ENCODE measurements around the gene LRRC8B. TPM values are rescaled to one million over a fixed set of nuclear protein-coding genes. Genes with fewer than 3 reads are reported as not detected.

The LRRC8B gene
- total and polyA plus RNA-seq, 2 experiments from 2014 or later = 0.32 to 0.54 TPM

- Histone ChIP-seq H3K27me3 (replicated peaks; ENCODE audit: insufficient read depth) (no peaks in the 10 kb centered on the region), H3K27ac (no peak overlapping the region), H3K4me1 (ENCODE audit: insufficient read depth) (no peaks in the 10 kb centered on the region), H3K9ac (no peak overlapping the region), H3K79me2 (ENCODE audit: insufficient read depth) (no peaks in the 10 kb centered on the region), H2AFZ (no peak overlapping the region), H3K36me3 (ENCODE audit: low read depth) (no peaks in the 10 kb centered on the region), H4K20me1 (ENCODE audit: insufficient read depth) (no peaks in the 10 kb centered on the region), H3K4me2 (ENCODE audit: unreplicated experiment) (no peak overlapping the region), H3K4me3 (no peak overlapping the region), H3K9me3 (ENCODE audit: low read depth) (no peaks in the 10 kb centered on the region), H3K9me2 (ENCODE audit: insufficient read depth) (no peaks in the 10 kb centered on the region), H3F3A (ENCODE audit: insufficient read depth) (no peaks in the 10 kb centered on the region)
- in situ Hi-C loops (cut with MboI) = no loop called here
- DNase-seq = no peak
- WGBS, 2 experiments (ENCODE audit: low coverage in 1 of 2, low lambda C conversion rate in 2 of 2, missing lambda C conversion rate in 2 of 2) = 6 to 7% methylated on average over 3 of the region's 3 CpGs
- TF ChIP-seq EZH2 (IDR thresholded peaks at IDR 0.05; ENCODE audit: insufficient read depth, poor library complexity, severe bottlenecking) (no peak), EZH2phosphoT487 (IDR thresholded peaks at IDR 0.05; ENCODE audit: insufficient read depth, low read depth) (no peak)
Measured at GRCh38 chr1:89563957-89564604, 39.5 kb downstream of the LRRC8B start.

GRCh38 chr1:89565521-89565920, 40.9 kb downstream of the LRRC8B start:
- Histone ChIP-seq H3K9me2 (ENCODE audit: insufficient read depth) (no peaks in the 10 kb centered on the region), H3F3A (ENCODE audit: insufficient read depth) (no peaks in the 10 kb centered on the region), H3K79me2 (ENCODE audit: insufficient read depth) (no peaks in the 10 kb centered on the region), H3K4me3 (no peak overlapping the region), H3K27me3 (replicated peaks; ENCODE audit: insufficient read depth) (no peaks in the 10 kb centered on the region), H3K9ac (no peak overlapping the region), H3K36me3 (ENCODE audit: low read depth) (no peaks in the 10 kb centered on the region), H3K4me1 (ENCODE audit: insufficient read depth) (no peaks in the 10 kb centered on the region), H3K9me3 (ENCODE audit: low read depth) (no peaks in the 10 kb centered on the region), H2AFZ (no peak overlapping the region), H4K20me1 (ENCODE audit: insufficient read depth) (no peaks in the 10 kb centered on the region), H3K27ac (no peak overlapping the region), H3K4me2 (ENCODE audit: unreplicated experiment) (no peak overlapping the region)
- in situ Hi-C loops (cut with MboI) = no loop called here
- no peak for DNase-seq
- TF ChIP-seq EZH2phosphoT487 (IDR thresholded peaks at IDR 0.05; ENCODE audit: insufficient read depth, low read depth) (no peak), EZH2 (IDR thresholded peaks at IDR 0.05; ENCODE audit: insufficient read depth, poor library complexity, severe bottlenecking) (no peak)
- WGBS, 2 experiments (ENCODE audit: low coverage in 1 of 2, low lambda C conversion rate in 2 of 2, missing lambda C conversion rate in 2 of 2) = 92 to 93% methylated on average over 6 of the region's 6 CpGs

GRCh38 chr1:89566761-89567174, 42.1 kb downstream of the LRRC8B start:
- H3K9ac ChIP-seq = no peak overlapping the region
- 90 to 91% methylated on average over 6 of the region's 6 CpGs for WGBS, 2 experiments (ENCODE audit: low coverage in 1 of 2, low lambda C conversion rate in 2 of 2, missing lambda C conversion rate in 2 of 2)
- TF ChIP-seq EZH2phosphoT487 (IDR thresholded peaks at IDR 0.05; ENCODE audit: insufficient read depth, low read depth) (no peak), EZH2 (IDR thresholded peaks at IDR 0.05; ENCODE audit: insufficient read depth, poor library complexity, severe bottlenecking) (no peak)
- H3K4me2 ChIP-seq (ENCODE audit: unreplicated experiment) = no peak overlapping the region
- DNase-seq = no peak
- H2AFZ ChIP-seq = no peak overlapping the region
- H3K27me3 ChIP-seq (replicated peaks; ENCODE audit: insufficient read depth) = no peaks in the 10 kb centered on the region
- no peaks in the 10 kb centered on the region for H3K79me2 ChIP-seq (ENCODE audit: insufficient read depth)
- H3K4me1 ChIP-seq (ENCODE audit: insufficient read depth) = no peaks in the 10 kb centered on the region
- no peaks in the 10 kb centered on the region for H3K36me3 ChIP-seq (ENCODE audit: low read depth)
- H3K9me2 ChIP-seq (ENCODE audit: insufficient read depth) = no peaks in the 10 kb centered on the region
- no peaks in the 10 kb centered on the region for H4K20me1 ChIP-seq (ENCODE audit: insufficient read depth)
- no peak overlapping the region for H3K27ac ChIP-seq
- no peak overlapping the region for H3K4me3 ChIP-seq
- no peaks in the 10 kb centered on the region for H3F3A ChIP-seq (ENCODE audit: insufficient read depth)
- in situ Hi-C loops (cut with MboI) = no loop called here
- H3K9me3 ChIP-seq (ENCODE audit: low read depth) = no peaks in the 10 kb centered on the region

GRCh38 chr1:89567797-89568196, 43.2 kb downstream of the LRRC8B start:
- Histone ChIP-seq H3K4me3 (no peak overlapping the region), H3K4me2 (ENCODE audit: unreplicated experiment) (no peak overlapping the region), H3K9ac (no peak overlapping the region)

GRCh38 chr1:89573410-89573809, 48.8 kb downstream of the LRRC8B start:
- H2AFZ ChIP-seq = no peak overlapping the region
- no peaks in the 10 kb centered on the region for H3K36me3 ChIP-seq (ENCODE audit: low read depth)
- DNase-seq = no peak
- H3K4me3 ChIP-seq = no peak overlapping the region
- H3K4me2 ChIP-seq (ENCODE audit: unreplicated experiment) = no peak overlapping the region
- in situ Hi-C loops (cut with MboI) = no loop called here
- H3K27ac ChIP-seq = no peak overlapping the region
- H3K79me2 ChIP-seq (ENCODE audit: insufficient read depth) = no peaks in the 10 kb centered on the region
- no peaks in the 10 kb centered on the region for H3K9me2 ChIP-seq (ENCODE audit: insufficient read depth)
- H3F3A ChIP-seq (ENCODE audit: insufficient read depth) = no peaks in the 10 kb centered on the region
- TF ChIP-seq EZH2 (IDR thresholded peaks at IDR 0.05; ENCODE audit: insufficient read depth, poor library complexity, severe bottlenecking) (no peak), EZH2phosphoT487 (IDR thresholded peaks at IDR 0.05; ENCODE audit: insufficient read depth, low read depth) (no peak)
- no peaks in the 10 kb centered on the region for H4K20me1 ChIP-seq (ENCODE audit: insufficient read depth)
- H3K9me3 ChIP-seq (ENCODE audit: low read depth) = no peaks in the 10 kb centered on the region
- no peaks in the 10 kb centered on the region for H3K4me1 ChIP-seq (ENCODE audit: insufficient read depth)
- no peak overlapping the region for H3K9ac ChIP-seq
- H3K27me3 ChIP-seq (replicated peaks; ENCODE audit: insufficient read depth) = no peaks in the 10 kb centered on the region

More at GRCh38 chr1:89567797-89568196, 43.2 kb downstream of the LRRC8B start:
- Histone ChIP-seq H3K27ac (no peak overlapping the region), H3K36me3 (ENCODE audit: low read depth) (no peaks in the 10 kb centered on the region), H4K20me1 (ENCODE audit: insufficient read depth) (no peaks in the 10 kb centered on the region), H3K9me2 (ENCODE audit: insufficient read depth) (no peaks in the 10 kb centered on the region), H3K9me3 (ENCODE audit: low read depth) (no peaks in the 10 kb centered on the region), H3K4me1 (ENCODE audit: insufficient read depth) (no peaks in the 10 kb centered on the region), H3K79me2 (ENCODE audit: insufficient read depth) (no peaks in the 10 kb centered on the region), H2AFZ (no peak overlapping the region), H3F3A (ENCODE audit: insufficient read depth) (no peaks in the 10 kb centered on the region), H3K27me3 (replicated peaks; ENCODE audit: insufficient read depth) (no peaks in the 10 kb centered on the region)
- TF ChIP-seq EZH2phosphoT487 (IDR thresholded peaks at IDR 0.05; ENCODE audit: insufficient read depth, low read depth) = no peak
- TF ChIP-seq EZH2 (IDR thresholded peaks at IDR 0.05; ENCODE audit: insufficient read depth, poor library complexity, severe bottlenecking) = no peak
- no peak for DNase-seq
- in situ Hi-C loops (cut with MboI) = no loop called here
- WGBS, 2 experiments (ENCODE audit: low coverage in 1 of 2, low lambda C conversion rate in 2 of 2, missing lambda C conversion rate in 2 of 2) = 72 to 84% methylated on average over 3 of the region's 3 CpGs

Data from GM23248 (cell line).